Pancreas (tissue), 10 donors: ENCODE results near the gene RGS12. TPM values are rescaled to one million over a fixed set of nuclear protein-coding genes. Genes with fewer than 3 reads are reported as not detected.

Source experiments
- ATAC-seq, 4 donors: fragments of 200-7000 bp; cut with Tn5 transposase; one replicate each; pipeline versions ENCODE4 v1.8.0 to v1.9.1; 2020; ENCODE audit warnings: mild to moderate bottlenecking in 4 of 4, moderate library complexity in 4 of 4
- DNase-seq, 6 donors: peaks; one replicate each; pipeline ENCODE4 v3.0.0-alpha.2; 2020
- FAIRE-seq: peaks from 2 replicates; lab custom pipeline; 2012; peaks lifted over from hg19 to GRCh38; lab: Jason Lieb, UNC
- H3K27ac ChIP-seq, 4 donors: fragments of 200-600 bp; sonication (generic); 1 replicate in 3 of 4; 2 replicates in 1 of 4; pipeline versions ENCODE4 v1.5.0 to v1.8.0; 2020
- H3K27me3 ChIP-seq, 4 donors: fragments of 200-600 bp; one replicate each; pipeline ENCODE4 v1.8.0; 2021
- H3K36me3 ChIP-seq, 3 donors: fragments of 200-600 bp; sonication (generic) in 1 of 3; one replicate each; pipeline versions ENCODE4 v1.5.0 to v1.8.0; 2020 to 2021
- H3K4me1 ChIP-seq, 3 donors: fragments of 200-600 bp; one replicate each; pipeline ENCODE4 v1.8.0; 2021
- H3K4me3 ChIP-seq, 4 donors: fragments of 200-600 bp; sonication (generic) in 2 of 4; one replicate each; pipeline versions ENCODE4 v1.5.0 to v1.8.0; 2020 to 2021
- H3K9me3 ChIP-seq, 4 donors: fragments of 200-600 bp; one replicate each; pipeline ENCODE4 v1.8.0; 2021
- WGBS, 2 donors: extraction: QIAGEN DNeasy Blood & Tissue Kit; methylation state at CpG; one replicate each; pipeline ENCODE4 v1.1.7; 2013; 5-methylcytosine and 5-hydroxymethylcytosine counted together
- intact Hi-C, 3 donors: fragments of 100-400 bp; cut with DNase I; formaldehyde crosslinking; loops; one replicate each; pipeline versions ENCODE4 v1.11.1 to v1.14.2; 2022
- polyA plus RNA-seq, 2 donors: library from polyadenylated mRNA; stranded (reverse); fragments of 200-250 nt; gene quantifications; one replicate each; pipeline ENCODE4 v1.2.3, GENCODE V29; 2013
- total RNA-seq, 6 donors: library from RNA; stranded (reverse); fragmentation: NEBNext Ultra II Directional in 4 of 6; extraction: Animal tissue kit (Norgen Biotek cat#: 25700) in 4 of 6; gene quantifications; one replicate each; pipeline versions ENCODE4 v1.2.1 to v1.2.4, GENCODE V29; 2021 to 2023
- TF ChIP-seq, protein P1 (sequence below), 4 donors: fragments of 200-600 bp; sonication (generic) in 3 of 4; IDR thresholded peaks; one replicate each; pipeline versions ENCODE4 v1.5.0 to v1.8.0; 2021; ENCODE audit warnings: antibody characterized with exemption in 4 of 4
- donor health status: healthy with polysubstance abuse.
- donor health status: DM: no; HTN: no; CAD: no; lungs with moderate emphysema.
- donor health status: DM: no; HTN: no; CAD: no.
- donor health status: control.
- donor health status: control.
- donor health status: Bipolar disorder and iron deficiency.
- donor health status: DM: yes; HTN: yes; CAD: no.
- donor health status: DM: no; HTN: no; CAD: no.
- donor health status: DM: no; HTN: no; CAD: no.
- donor health status: DM: yes; HTN: yes; CAD: no.

Gene RGS12
- total and polyA plus RNA-seq, 8 donors = 4.6 to 21.6 (median 10.4) TPM

DNA sequence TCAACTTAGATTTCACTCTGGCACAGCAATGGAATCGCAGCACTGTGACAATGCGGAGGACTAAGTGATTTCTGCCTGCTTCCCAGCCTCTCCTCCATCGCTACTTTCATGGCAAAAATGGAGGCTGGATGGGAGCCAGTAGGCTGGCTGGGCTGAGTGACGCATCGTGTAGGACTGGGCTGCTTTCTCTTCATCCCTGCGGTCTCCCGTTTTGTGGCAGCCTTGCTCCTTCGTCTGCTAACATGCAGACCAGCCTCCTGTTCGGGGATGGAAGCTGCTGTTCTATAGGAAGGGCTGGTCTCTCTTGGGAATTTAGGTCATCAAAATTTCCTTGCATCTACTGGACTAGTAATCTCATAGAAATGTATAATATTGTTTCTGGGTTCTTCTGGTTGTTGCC, 15.8 kb upstream of the RGS12 start:
- DNase-seq = peak in 1 of 6 donors; percentile 5
- ATAC-seq = no peak
- no peaks in the 10 kb centered on the region for H3K27me3 ChIP-seq
- H3K4me1 ChIP-seq = no peaks in the 10 kb centered on the region
- H3K36me3 ChIP-seq = no peaks in the 10 kb centered on the region
- no peak overlapping the region for H3K27ac ChIP-seq
- no peaks in the 10 kb centered on the region for H3K9me3 ChIP-seq
- TF ChIP-seq, protein P1, sequence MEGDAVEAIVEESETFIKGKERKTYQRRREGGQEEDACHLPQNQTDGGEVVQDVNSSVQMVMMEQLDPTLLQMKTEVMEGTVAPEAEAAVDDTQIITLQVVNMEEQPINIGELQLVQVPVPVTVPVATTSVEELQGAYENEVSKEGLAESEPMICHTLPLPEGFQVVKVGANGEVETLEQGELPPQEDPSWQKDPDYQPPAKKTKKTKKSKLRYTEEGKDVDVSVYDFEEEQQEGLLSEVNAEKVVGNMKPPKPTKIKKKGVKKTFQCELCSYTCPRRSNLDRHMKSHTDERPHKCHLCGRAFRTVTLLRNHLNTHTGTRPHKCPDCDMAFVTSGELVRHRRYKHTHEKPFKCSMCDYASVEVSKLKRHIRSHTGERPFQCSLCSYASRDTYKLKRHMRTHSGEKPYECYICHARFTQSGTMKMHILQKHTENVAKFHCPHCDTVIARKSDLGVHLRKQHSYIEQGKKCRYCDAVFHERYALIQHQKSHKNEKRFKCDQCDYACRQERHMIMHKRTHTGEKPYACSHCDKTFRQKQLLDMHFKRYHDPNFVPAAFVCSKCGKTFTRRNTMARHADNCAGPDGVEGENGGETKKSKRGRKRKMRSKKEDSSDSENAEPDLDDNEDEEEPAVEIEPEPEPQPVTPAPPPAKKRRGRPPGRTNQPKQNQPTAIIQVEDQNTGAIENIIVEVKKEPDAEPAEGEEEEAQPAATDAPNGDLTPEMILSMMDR (IDR thresholded peaks at IDR 0.05) = no peak
- H3K4me3 ChIP-seq = no peak overlapping the region
- intact Hi-C loops = no loop called here
- no peak for FAIRE-seq
- WGBS, 2 donors = 86 to 92% methylated on average over 9 of the region's 9 CpGs

DNA sequence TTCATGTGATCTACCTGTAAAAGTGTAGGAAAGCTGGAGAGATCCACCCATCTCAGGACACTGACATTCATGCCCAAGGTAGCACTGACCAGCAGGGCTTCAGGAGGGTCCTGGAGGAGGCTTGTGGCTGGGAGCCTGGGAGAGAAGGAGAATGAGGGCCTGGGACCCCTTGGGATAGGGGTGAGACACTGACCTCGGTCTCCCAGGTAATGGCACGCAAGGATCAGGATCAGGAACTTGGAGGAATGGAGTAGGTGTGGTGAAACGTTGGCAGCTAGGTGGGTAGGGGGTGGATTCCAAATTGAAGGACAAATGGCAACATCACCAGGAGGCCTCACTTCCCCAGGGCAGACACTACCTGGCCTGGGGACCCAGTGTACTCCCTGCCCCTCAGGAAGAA, 12.4 kb upstream of the RGS12 start:
- ATAC-seq (no peak), DNase-seq (no peak), FAIRE-seq (no peak)
- no peaks in the 10 kb centered on the region for H3K36me3 ChIP-seq
- H3K27me3 ChIP-seq = no peaks in the 10 kb centered on the region
- H3K4me1 ChIP-seq = no peaks in the 10 kb centered on the region
- no peak overlapping the region for H3K4me3 ChIP-seq
- H3K27ac ChIP-seq = no peak overlapping the region
- intact Hi-C loops = no loop called here
- H3K9me3 ChIP-seq = no peaks in the 10 kb centered on the region
- TF ChIP-seq, protein P1 (IDR thresholded peaks at IDR 0.05) = no peak
- WGBS, 2 donors = 87 to 96% methylated on average over 3 of the region's 3 CpGs

GRCh38 chr4:3283483-3283882, 9.3 kb upstream of the RGS12 start:
- DNase-seq (no peak), FAIRE-seq (no peak), ATAC-seq (no peak)
- intact Hi-C loops = no loop called here
- TF ChIP-seq, protein P1 (IDR thresholded peaks at IDR 0.05) = no peak
- 77 to 79% methylated on average over 6 of the region's 6 CpGs for WGBS, 2 donors
- no peaks in the 10 kb centered on the region for H3K9me3 ChIP-seq
- H3K27ac ChIP-seq = no peak overlapping the region
- H3K4me1 ChIP-seq = no peaks in the 10 kb centered on the region
- no peaks in the 10 kb centered on the region for H3K36me3 ChIP-seq
- no peak overlapping the region for H3K4me3 ChIP-seq
- no peaks in the 10 kb centered on the region for H3K27me3 ChIP-seq

DNA sequence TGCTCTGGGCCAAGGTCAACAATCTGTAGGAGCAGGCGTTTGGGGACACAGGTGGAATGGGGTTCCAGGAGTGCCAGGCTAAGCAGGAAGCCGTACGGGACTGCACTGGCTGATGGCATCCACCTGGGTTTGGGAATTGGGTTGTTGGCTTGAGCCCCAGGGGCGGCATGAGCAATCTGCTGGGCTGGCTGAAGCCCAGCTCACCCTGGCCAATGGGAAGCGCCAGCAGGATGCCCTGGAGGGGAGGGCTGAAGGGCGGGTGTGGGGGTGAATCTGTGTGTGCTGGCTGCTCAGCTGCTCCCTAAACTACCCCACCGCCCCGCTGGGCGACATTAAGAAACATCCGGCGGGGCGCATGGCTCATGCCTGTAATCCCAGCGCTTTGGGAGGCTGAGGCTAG, 8.9 kb upstream of the RGS12 start:
- WGBS, 2 donors = 71 to 73% methylated on average over 13 of the region's 13 CpGs
- Histone ChIP-seq H3K9me3 (no peaks in the 10 kb centered on the region), H3K27ac (no peak overlapping the region), H3K4me3 (no peak overlapping the region), H3K36me3 (no peaks in the 10 kb centered on the region), H3K4me1 (no peaks in the 10 kb centered on the region), H3K27me3 (no peaks in the 10 kb centered on the region)
- ATAC-seq (peak in 2 of 4 donors; percentile 14 to 28), DNase-seq (no peak), FAIRE-seq (no peak)
- intact Hi-C loops = no loop called here
- TF ChIP-seq, protein P1 (IDR thresholded peaks at IDR 0.05) = no peak

DNA sequence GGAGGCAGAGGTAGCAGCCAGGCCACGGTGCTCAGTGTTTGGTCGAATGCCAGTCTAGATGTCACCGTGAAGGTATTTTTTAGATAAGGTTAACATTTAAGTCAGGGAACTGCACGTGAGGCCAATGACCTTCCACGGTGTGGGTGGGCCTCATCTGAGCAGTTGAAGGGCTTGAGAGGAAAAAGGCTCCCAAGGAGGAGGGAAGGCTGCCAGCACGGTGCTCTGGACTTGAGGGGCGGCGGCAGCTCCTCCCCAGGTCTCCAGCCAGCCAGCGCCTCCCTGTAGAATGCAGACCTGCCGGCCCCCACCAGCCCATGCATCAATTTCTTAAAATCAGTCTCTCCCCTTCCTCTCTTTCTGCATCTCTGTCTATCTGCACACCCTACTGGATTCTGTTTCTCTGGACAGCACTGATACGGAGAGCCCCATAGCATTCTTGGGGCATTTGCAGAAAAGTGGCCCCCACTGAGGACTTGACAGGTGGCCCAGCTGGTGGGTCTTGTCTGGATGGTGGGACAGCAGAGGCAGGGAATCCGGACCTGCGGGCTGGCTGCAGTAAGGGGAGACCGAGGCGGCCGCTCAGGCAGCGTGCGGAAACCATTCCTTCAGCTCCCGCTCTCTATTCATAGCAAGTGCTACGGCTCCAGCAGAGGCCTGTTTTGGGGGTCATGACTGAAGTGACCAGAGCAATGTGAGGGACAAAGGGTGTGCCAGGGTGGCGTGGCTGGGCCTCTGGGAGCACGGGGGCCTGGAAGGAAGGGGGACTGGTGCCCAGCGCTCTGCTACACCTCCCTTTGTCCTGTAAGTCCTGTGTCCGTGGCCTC, 7.9 kb upstream of the RGS12 start:
- DNase-seq = peak in 1 of 6 donors; percentile 8
- intact Hi-C loops = no loop called here
- Histone ChIP-seq H3K27me3 (no peaks in the 10 kb centered on the region), H3K4me3 (no peak overlapping the region), H3K27ac (no peak overlapping the region), H3K9me3 (no peaks in the 10 kb centered on the region), H3K4me1 (no peaks in the 10 kb centered on the region), H3K36me3 (no peaks in the 10 kb centered on the region)
- TF ChIP-seq, protein P1 (IDR thresholded peaks at IDR 0.05) = no peak
- 75 to 79% methylated on average over 24 of the region's 24 CpGs for WGBS, 2 donors
- ATAC-seq = peak in 1 of 4 donors; percentile 43
- FAIRE-seq = no peak
